Panc1 (cell line): Measurements from ENCODE around the gene FBXO10. TPM values are rescaled to one million over a fixed set of nuclear protein-coding genes. Genes with fewer than 3 reads are reported as not detected.
A peak's percentile ranks its signal among the peaks of the same experiment; 100 is the strongest.

ENCODE experiments used
- ATAC-seq: fragments of 200-7000 bp; cut with Tn5 transposase; 2 replicates; pipeline ENCODE4 v1.9.1; 2020; ENCODE audit warnings: mild to moderate bottlenecking, moderate library complexity
- BruUV-seq: library from RNA; stranded (reverse); fragments of 400-500 nt; replicated peaks from 2 replicates; lab custom pipeline; 2021; lab: Mats Ljungman, UMichigan
- CTCF ChIA-PET: fragments of 300-600 bp; sonication (Branson Sonifier 250); formaldehyde crosslinking; loops from one replicate; lab custom pipeline; 2022; ENCODE audit warnings: antibody characterized with exemption; lab: Charles Lee
- POLR2A ChIA-PET: fragments of 300-600 bp; sonication (Branson Sonifier 250); formaldehyde crosslinking; loops from one replicate; lab custom pipeline; 2022; ENCODE audit warnings: antibody characterized with exemption; lab: Charles Lee
- DNase-seq: peaks from one replicate; pipeline ENCODE4 v3.0.0-alpha.2; 2010; ENCODE audit warnings: low read depth, low spot score
- H3K27ac ChIP-seq: 2 replicates; pipeline ENCODE4 v1.5.1; 2011; ENCODE audit warnings: mild to moderate bottlenecking, low read length, inconsistent platforms
- H3K27me3 ChIP-seq: fragments of 200-500 bp; sonication (Bioruptor generic); 2 replicates; pipeline ENCODE4 v1.6.0; 2014; ENCODE audit warnings: low read length, inconsistent platforms; ENCODE audit not compliant: control insufficient read depth, insufficient read depth
- H3K36me3 ChIP-seq: fragments of 200-500 bp; sonication (Bioruptor generic); 2 replicates; pipeline ENCODE4 v1.5.1; 2014; ENCODE audit warnings: inconsistent platforms, mild to moderate bottlenecking, low read length, moderate library complexity; ENCODE audit not compliant: control insufficient read depth, insufficient read depth
- H3K4me1 ChIP-seq: 2 replicates; pipeline ENCODE4 v1.5.1; 2011; ENCODE audit warnings: inconsistent platforms, mild to moderate bottlenecking, low read length, moderate library complexity; ENCODE audit not compliant: control insufficient read depth, insufficient read depth
- H3K4me3 ChIP-seq, 2 experiments: 2 replicates each; pipeline ENCODE4 v1.5.1; 2011 to 2012; ENCODE audit warnings: low read depth in 2 of 2, low read length in 2 of 2, mild to moderate bottlenecking in 2 of 2, inconsistent platforms in 1 of 2, moderate library complexity in 1 of 2
- H3K9me3 ChIP-seq: fragments of 200-500 bp; sonication (Bioruptor generic); 2 replicates; pipeline ENCODE4 v1.5.1; 2014; ENCODE audit warnings: low read depth, mild to moderate bottlenecking, inconsistent platforms, low read length, moderate library complexity; ENCODE audit not compliant: control insufficient read depth, insufficient read depth
- POLR2AphosphoS5 ChIP-seq: IDR thresholded peaks from 2 replicates; pipeline ENCODE4 v1.6.1; 2012; ENCODE audit warnings: mild to moderate bottlenecking, low read depth, low read length, moderate library complexity
- SIN3A ChIP-seq: IDR thresholded peaks from 2 replicates; pipeline ENCODE4 v1.6.1; 2012; ENCODE audit warnings: low read depth, mild to moderate bottlenecking, low read length, moderate library complexity, borderline replicate concordance; ENCODE audit not compliant: insufficient read depth
- TCF7L2 ChIP-seq: IDR thresholded peaks from 2 replicates; pipeline ENCODE4 v1.6.1; 2011; ENCODE audit warnings: mild to moderate bottlenecking, low read depth, low read length, inconsistent platforms
- in situ Hi-C: cut with HindIII; loops from 2 replicates; pipeline ENCODE4 v1.10.0; 2016; ENCODE audit warnings: low sequenced_read_pairs, low pct_unique_long_range_greater_than_20kb
- intact Hi-C: fragments of 100-400 bp; cut with micrococcal nuclease; formaldehyde crosslinking; loops from one replicate; pipeline ENCODE4 v1.10.0; 2022; ENCODE audit not compliant: unreplicated experiment
- total RNA-seq: library from RNA; stranded (reverse); gene quantifications from one replicate; pipeline ENCODE4 v1.2.1, GENCODE V29; 2021; ENCODE audit not compliant: unreplicated experiment
- TF ChIP-seq, protein P1 (sequence below), 2 experiments: IDR thresholded peaks; 2 replicates each; pipeline ENCODE4 v1.6.1; 2011 to 2012; ENCODE audit warnings: low read depth in 2 of 2, control low read depth in 1 of 2, low read length in 1 of 2, mild to moderate bottlenecking in 1 of 2, moderate library complexity in 1 of 2; ENCODE audit not compliant: insufficient read depth in 1 of 2
- TF ChIP-seq, protein P2 (sequence below): fragments of 450-650 bp; IDR thresholded peaks from 2 replicates; pipeline ENCODE4 v1.5.1; 2017; ENCODE audit warnings: mild to moderate bottlenecking

Gene FBXO10
- total RNA-seq, 1 experiment from 2014 or later: 39.8 TPM

GRCh38 chr9:37508834-37509206 lies 67.4 kb downstream of the FBXO10 start:
- ATAC-seq: peak; percentile 40
- in situ Hi-C loops: no loop called here

DNA sequence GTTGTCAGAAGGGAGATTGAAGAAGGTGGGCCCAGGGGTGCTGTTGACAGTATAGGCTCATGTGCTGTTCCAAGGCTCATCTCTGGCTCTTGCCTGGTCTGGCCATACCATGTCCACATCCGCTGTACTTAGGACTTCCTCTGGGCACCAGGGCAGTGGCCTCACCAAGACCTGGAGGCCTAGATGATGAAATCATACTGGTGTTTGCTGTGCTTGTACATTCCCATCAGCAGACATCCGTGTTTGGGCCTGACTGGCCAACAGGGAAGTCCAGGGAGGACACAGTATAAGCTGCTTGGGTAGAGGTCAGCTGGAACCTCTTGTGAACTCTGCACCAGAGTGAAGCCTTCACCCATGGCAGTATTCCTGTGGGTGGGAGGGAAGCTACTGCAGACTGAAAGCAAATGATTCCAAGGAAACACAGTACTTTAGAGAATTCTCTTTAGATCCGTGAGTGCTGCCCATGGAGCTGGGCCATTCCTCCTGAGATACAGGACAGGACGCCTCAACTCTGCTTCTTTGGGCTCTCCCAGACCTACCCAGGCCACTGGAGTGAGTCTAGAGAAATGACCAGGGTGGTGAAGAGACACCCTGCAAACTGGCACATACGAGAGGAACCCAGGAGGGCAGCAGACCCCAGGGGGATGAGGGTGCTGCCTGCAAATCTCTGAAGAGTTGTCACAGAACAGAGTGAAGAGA lies 67.9 kb downstream of the FBXO10 start:
- CTCF ChIA-PET: no interaction called here
- no peak for DNase-seq
- Histone ChIP-seq H3K4me1 (no peaks in the 10 kb centered on the region), H3K27me3 (no peaks in the 10 kb centered on the region), H3K9me3 (no peaks in the 10 kb centered on the region), H3K27ac (no peak overlapping the region; the same call in none of the 2 replicates), H3K36me3 (peaks cover 3% of the 10 kb centered on the region; the same call in 1 of the 2 replicates), H3K4me3 (no peak overlapping the region)
- POLR2A ChIA-PET: no interaction called here
- peak; percentile 12 for ATAC-seq
- intact Hi-C loops (no loop called here), in situ Hi-C loops (no loop called here)
- no TSS peak for BruUV-seq
- TF ChIP-seq POLR2AphosphoS5: no peak
- no peak for TF ChIP-seq TCF7L2
- TF ChIP-seq SIN3A: no peak
- TF ChIP-seq, protein P1, sequence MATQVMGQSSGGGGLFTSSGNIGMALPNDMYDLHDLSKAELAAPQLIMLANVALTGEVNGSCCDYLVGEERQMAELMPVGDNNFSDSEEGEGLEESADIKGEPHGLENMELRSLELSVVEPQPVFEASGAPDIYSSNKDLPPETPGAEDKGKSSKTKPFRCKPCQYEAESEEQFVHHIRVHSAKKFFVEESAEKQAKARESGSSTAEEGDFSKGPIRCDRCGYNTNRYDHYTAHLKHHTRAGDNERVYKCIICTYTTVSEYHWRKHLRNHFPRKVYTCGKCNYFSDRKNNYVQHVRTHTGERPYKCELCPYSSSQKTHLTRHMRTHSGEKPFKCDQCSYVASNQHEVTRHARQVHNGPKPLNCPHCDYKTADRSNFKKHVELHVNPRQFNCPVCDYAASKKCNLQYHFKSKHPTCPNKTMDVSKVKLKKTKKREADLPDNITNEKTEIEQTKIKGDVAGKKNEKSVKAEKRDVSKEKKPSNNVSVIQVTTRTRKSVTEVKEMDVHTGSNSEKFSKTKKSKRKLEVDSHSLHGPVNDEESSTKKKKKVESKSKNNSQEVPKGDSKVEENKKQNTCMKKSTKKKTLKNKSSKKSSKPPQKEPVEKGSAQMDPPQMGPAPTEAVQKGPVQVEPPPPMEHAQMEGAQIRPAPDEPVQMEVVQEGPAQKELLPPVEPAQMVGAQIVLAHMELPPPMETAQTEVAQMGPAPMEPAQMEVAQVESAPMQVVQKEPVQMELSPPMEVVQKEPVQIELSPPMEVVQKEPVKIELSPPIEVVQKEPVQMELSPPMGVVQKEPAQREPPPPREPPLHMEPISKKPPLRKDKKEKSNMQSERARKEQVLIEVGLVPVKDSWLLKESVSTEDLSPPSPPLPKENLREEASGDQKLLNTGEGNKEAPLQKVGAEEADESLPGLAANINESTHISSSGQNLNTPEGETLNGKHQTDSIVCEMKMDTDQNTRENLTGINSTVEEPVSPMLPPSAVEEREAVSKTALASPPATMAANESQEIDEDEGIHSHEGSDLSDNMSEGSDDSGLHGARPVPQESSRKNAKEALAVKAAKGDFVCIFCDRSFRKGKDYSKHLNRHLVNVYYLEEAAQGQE (IDR thresholded peaks at IDR 0.05; ENCODE audit: insufficient read depth in 1 of 2, low read depth in 2 of 2, low read length in 1 of 2): no peak
- TF ChIP-seq, protein P2, sequence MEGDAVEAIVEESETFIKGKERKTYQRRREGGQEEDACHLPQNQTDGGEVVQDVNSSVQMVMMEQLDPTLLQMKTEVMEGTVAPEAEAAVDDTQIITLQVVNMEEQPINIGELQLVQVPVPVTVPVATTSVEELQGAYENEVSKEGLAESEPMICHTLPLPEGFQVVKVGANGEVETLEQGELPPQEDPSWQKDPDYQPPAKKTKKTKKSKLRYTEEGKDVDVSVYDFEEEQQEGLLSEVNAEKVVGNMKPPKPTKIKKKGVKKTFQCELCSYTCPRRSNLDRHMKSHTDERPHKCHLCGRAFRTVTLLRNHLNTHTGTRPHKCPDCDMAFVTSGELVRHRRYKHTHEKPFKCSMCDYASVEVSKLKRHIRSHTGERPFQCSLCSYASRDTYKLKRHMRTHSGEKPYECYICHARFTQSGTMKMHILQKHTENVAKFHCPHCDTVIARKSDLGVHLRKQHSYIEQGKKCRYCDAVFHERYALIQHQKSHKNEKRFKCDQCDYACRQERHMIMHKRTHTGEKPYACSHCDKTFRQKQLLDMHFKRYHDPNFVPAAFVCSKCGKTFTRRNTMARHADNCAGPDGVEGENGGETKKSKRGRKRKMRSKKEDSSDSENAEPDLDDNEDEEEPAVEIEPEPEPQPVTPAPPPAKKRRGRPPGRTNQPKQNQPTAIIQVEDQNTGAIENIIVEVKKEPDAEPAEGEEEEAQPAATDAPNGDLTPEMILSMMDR: no peak

More at GRCh38 chr9:37508834-37509206, 67.4 kb downstream of the FBXO10 start:
- no peaks in the 10 kb centered on the region for H3K9me3 ChIP-seq
- H3K36me3 ChIP-seq: peaks cover 3% of the 10 kb centered on the region; the same call in 1 of the 2 replicates
- no peaks in the 10 kb centered on the region for H3K27me3 ChIP-seq
- intact Hi-C loops: no loop called here
- no peak overlapping the region for H3K4me3 ChIP-seq
- DNase-seq: no peak
- CTCF ChIA-PET: interaction anchor here (0.9 kb wide), 1 partner anchor 38 kb away, joined by 4 read pairs; no protein-coding TSS in a partner anchor
- no peak overlapping the region; the same call in 1 of the 2 replicates for H3K27ac ChIP-seq
- H3K4me1 ChIP-seq: no peaks in the 10 kb centered on the region
- POLR2A ChIA-PET: no interaction called here
- BruUV-seq: no TSS peak
- no peak for TF ChIP-seq SIN3A
- TF ChIP-seq, protein P1 (IDR thresholded peaks at IDR 0.05; ENCODE audit: insufficient read depth in 1 of 2, low read depth in 2 of 2, low read length in 1 of 2): no peak
- TF ChIP-seq POLR2AphosphoS5: no peak
- TF ChIP-seq, protein P2: no peak
- no peak for TF ChIP-seq TCF7L2
